Measurements from ENCODE around the gene RPL5. TPM values are rescaled to one million over a fixed set of nuclear protein-coding genes. Genes with fewer than 3 reads are reported as not detected.

Gene RPL5
- total RNA-seq, 1 donor from 2014 or later = 1,364 TPM

GRCh38 chr1:92795166-92795565, 36.7 kb upstream of the RPL5 start:
- no peaks in the 10 kb centered on the region for H3K4me1 Mint-ChIP-seq (ENCODE audit: low read depth)
- no peaks in the 10 kb centered on the region for H3K9me3 Mint-ChIP-seq (ENCODE audit: low read depth)
- no peak overlapping the region for H3K4me3 Mint-ChIP-seq (ENCODE audit: low read depth)
- TF ChIP-seq, protein P1, sequence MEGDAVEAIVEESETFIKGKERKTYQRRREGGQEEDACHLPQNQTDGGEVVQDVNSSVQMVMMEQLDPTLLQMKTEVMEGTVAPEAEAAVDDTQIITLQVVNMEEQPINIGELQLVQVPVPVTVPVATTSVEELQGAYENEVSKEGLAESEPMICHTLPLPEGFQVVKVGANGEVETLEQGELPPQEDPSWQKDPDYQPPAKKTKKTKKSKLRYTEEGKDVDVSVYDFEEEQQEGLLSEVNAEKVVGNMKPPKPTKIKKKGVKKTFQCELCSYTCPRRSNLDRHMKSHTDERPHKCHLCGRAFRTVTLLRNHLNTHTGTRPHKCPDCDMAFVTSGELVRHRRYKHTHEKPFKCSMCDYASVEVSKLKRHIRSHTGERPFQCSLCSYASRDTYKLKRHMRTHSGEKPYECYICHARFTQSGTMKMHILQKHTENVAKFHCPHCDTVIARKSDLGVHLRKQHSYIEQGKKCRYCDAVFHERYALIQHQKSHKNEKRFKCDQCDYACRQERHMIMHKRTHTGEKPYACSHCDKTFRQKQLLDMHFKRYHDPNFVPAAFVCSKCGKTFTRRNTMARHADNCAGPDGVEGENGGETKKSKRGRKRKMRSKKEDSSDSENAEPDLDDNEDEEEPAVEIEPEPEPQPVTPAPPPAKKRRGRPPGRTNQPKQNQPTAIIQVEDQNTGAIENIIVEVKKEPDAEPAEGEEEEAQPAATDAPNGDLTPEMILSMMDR (IDR thresholded peaks at IDR 0.05; ENCODE audit: unreplicated experiment) = no peak
- H3K36me3 Mint-ChIP-seq (ENCODE audit: insufficient read depth) = no peaks in the 10 kb centered on the region
- no peaks in the 10 kb centered on the region for H3K27me3 Mint-ChIP-seq
- no peak for DNase-seq (ENCODE audit: low spot score, unreplicated experiment)
- H3K27ac Mint-ChIP-seq = no peak overlapping the region

DNA sequence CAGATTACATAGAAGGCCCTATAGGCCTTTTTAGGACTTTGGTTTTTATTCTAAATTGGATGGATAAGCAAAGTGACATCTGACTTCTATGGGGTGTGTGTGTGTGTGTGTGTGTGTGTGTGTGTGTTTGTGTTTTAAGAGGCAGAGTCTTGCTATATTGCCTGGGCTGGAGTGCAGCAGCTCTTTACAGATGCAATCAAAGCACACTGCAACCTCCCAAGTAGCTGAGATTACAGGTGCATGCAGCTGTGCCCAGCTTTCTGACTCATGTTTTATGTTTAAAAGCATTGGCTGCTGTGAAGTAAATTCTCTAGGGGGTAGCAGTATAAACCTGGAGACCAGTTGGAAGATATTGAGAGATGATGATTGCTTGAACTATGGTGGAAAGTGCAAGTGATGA, 34.5 kb upstream of the RPL5 start:
- Mint-ChIP-seq H3K4me1 (ENCODE audit: low read depth) (no peaks in the 10 kb centered on the region), H3K27me3 (no peaks in the 10 kb centered on the region), H3K27ac (no peak overlapping the region), H3K9me3 (ENCODE audit: low read depth) (peaks cover 2% of the 10 kb centered on the region), H3K36me3 (ENCODE audit: insufficient read depth) (no peaks in the 10 kb centered on the region), H3K4me3 (ENCODE audit: low read depth) (no peak overlapping the region)
- no peak for DNase-seq (ENCODE audit: low spot score, unreplicated experiment)
- TF ChIP-seq, protein P1 (IDR thresholded peaks at IDR 0.05; ENCODE audit: unreplicated experiment) = no peak

DNA sequence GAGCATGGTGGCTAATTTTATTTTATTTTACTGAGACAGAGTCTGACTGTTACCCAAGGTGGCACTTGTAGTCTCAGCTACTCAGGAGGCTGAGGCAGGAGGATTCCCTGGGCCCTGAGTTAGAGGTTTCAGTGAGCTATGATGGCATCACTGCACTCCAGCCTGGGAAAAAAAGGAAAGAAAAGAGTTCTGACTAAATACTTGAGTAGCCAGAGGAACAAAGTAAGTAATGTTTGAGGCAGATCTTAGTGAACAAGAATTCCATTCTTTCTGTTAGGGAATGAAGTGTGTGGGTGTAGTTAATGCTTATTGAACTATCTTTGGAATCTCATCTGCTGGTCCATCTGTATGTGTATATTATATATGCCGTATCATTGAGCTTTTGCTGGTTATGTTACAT, 33.9 kb upstream of the RPL5 start:
- no peak for DNase-seq (ENCODE audit: low spot score, unreplicated experiment)
- TF ChIP-seq, protein P1 (IDR thresholded peaks at IDR 0.05; ENCODE audit: unreplicated experiment) = no peak
- Mint-ChIP-seq H3K9me3 (ENCODE audit: low read depth) (peaks cover 2% of the 10 kb centered on the region), H3K27me3 (no peaks in the 10 kb centered on the region), H3K27ac (no peak overlapping the region), H3K36me3 (ENCODE audit: insufficient read depth) (no peaks in the 10 kb centered on the region), H3K4me3 (ENCODE audit: low read depth) (no peak overlapping the region), H3K4me1 (ENCODE audit: low read depth) (no peaks in the 10 kb centered on the region)

GRCh38 chr1:92803140-92803887, 28.5 kb upstream of the RPL5 start:
- Mint-ChIP-seq H3K27me3 (no peaks in the 10 kb centered on the region), H3K4me3 (ENCODE audit: low read depth) (no peak overlapping the region), H3K9me3 (ENCODE audit: low read depth) (peaks cover 21% of the 10 kb centered on the region), H3K27ac (no peak overlapping the region), H3K36me3 (ENCODE audit: insufficient read depth) (peaks cover 3% of the 10 kb centered on the region), H3K4me1 (ENCODE audit: low read depth) (no peaks in the 10 kb centered on the region)
- DNase-seq (ENCODE audit: low spot score, unreplicated experiment) = no peak
- TF ChIP-seq, protein P1 (IDR thresholded peaks at IDR 0.05; ENCODE audit: unreplicated experiment) = no peak

- Mint-ChIP-seq H3K4me1 (ENCODE audit: low read depth) (no peaks in the 10 kb centered on the region), H3K4me3 (ENCODE audit: low read depth) (no peak overlapping the region), H3K36me3 (ENCODE audit: insufficient read depth) (peaks cover 3% of the 10 kb centered on the region), H3K9me3 (ENCODE audit: low read depth) (peaks cover 21% of the 10 kb centered on the region), H3K27ac (peak overlapping the region; percentile 71), H3K27me3 (no peaks in the 10 kb centered on the region)
- TF ChIP-seq, protein P1 (IDR thresholded peaks at IDR 0.05; ENCODE audit: unreplicated experiment) = no peak
- no peak for DNase-seq (ENCODE audit: low spot score, unreplicated experiment)
These were observed 27.1 kb upstream of the RPL5 start for GRCh38 chr1:92804721-92805201.

Data from progenitor cell of endocrine pancreas (in vitro differentiated cells).